ENCODE results near the gene ADIPOR2. TPM values are rescaled to one million over a fixed set of nuclear protein-coding genes. Genes with fewer than 3 reads are reported as not detected.

ADIPOR2 gene
- total and polyA plus RNA-seq, 11 donors = 17.7 to 52.5 (median 36.7) TPM

DNA sequence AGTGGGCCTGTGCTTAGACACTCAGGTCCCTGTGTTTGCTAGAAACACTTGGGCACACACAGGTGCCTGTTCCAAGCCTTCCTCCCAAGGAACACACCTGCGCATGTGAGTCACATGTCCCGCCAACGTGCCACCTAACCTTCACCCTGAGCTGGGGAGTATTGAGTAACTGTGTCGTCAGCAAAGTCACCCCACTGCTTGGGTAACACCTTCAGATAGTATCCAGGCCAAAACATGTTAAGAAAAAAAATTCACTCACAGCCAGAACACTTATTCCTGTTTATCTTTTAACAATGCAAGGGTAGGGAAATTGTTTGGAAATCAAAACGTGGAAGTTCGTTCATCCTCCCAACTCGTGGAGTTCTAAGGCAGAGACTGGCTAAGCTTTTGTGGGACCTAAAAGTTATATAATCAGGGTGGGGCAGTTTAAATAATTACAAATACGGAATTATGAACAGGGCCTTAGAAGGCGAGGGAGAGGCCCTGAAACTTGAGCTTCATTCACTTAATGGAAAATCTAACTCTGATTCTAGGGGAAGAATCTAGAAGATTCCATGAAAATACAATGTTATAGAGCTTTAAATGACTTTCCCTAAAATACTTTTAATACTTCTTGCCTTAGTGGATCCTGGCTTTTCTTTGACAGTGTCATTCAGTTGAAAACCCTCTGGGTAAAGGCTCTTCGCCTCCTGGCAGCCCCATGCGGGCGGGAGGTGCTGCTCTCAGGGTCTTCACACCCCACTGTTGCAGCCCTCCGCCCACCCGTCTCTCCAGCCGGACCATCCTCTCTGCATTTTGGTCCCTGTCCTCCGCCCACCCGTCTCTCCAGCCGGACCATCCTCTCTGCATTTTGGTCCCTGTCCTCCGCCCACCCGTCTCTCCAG, 30.3 kb upstream of the ADIPOR2 start:
- ATAC-seq (peak; percentile 26 to 69 (median 38)), DNase-seq (peak in 2 of 5 donors; percentile 44 to 58)
- TF ChIP-seq, protein P1, sequence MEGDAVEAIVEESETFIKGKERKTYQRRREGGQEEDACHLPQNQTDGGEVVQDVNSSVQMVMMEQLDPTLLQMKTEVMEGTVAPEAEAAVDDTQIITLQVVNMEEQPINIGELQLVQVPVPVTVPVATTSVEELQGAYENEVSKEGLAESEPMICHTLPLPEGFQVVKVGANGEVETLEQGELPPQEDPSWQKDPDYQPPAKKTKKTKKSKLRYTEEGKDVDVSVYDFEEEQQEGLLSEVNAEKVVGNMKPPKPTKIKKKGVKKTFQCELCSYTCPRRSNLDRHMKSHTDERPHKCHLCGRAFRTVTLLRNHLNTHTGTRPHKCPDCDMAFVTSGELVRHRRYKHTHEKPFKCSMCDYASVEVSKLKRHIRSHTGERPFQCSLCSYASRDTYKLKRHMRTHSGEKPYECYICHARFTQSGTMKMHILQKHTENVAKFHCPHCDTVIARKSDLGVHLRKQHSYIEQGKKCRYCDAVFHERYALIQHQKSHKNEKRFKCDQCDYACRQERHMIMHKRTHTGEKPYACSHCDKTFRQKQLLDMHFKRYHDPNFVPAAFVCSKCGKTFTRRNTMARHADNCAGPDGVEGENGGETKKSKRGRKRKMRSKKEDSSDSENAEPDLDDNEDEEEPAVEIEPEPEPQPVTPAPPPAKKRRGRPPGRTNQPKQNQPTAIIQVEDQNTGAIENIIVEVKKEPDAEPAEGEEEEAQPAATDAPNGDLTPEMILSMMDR (IDR thresholded peaks at IDR 0.05) = no peak
- TF ChIP-seq POLR2A (IDR thresholded peaks at IDR 0.05) = peak in 1 of 2 donors; percentile 19
- no peaks in the 10 kb centered on the region for H3K9me3 ChIP-seq
- intact Hi-C loops (cut with DNase I) = loop anchor here in 2 of 10 donors (2.0 kb wide), 1 partner anchor 30 kb away; the partner anchor contains the start of gene ADIPOR2 (in 2 of the 2)
- H3K4me3 ChIP-seq = peak overlapping the region in 6 of 12 donors; percentile 16 to 66 (median 32)
- H3K27me3 ChIP-seq = no peaks in the 10 kb centered on the region
- H3K36me3 ChIP-seq = no peaks in the 10 kb centered on the region
- 37 to 66% (median 60%) methylated on average over 17 of the region's 20 CpGs for WGBS, 4 donors
- H3K27ac ChIP-seq = peak overlapping the region; percentile 75 to 100 (median 90)
- peaks cover 0 to 42% (median 21%) of the 10 kb centered on the region in 12 donors for H3K4me1 ChIP-seq

DNA sequence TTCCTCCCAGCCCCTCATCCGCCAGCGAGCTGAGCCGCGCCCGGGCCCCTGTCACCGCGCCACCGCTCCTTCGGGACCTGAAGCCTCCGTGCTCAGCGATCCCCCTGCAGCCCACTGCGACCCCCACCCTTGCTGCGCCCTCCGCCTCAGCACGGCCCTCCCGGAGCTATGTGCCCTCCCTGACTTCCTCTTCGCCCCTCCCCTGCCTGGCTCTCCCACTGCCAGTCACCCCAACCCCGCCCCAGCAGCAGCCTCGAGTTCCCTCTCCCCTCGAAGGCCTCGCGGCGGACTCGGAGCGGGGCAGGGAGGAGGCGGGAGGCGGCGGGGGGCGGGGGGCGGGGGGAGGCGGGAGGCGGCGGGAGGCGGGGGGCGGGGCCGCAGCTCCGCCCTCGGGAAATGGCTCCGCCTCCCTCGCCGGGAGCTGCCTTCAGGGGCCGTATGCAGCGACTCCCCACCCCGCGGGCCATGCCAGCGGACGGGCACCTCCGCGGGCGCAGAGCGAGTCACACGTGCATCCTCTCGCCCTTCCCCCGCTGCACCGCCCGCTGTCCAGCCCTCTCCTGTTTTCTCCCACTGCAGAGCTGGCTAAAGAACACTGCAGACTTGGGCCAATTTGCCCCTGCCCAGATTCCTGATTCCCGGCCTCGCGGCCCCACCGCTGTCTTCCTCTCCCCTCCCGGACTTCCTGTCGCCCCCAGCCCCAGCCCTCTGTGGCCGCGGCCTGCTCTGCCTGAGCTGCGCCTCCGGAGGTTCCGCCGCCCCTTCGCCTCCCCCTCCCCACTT, 29.1 kb upstream of the ADIPOR2 start:
- H3K27me3 ChIP-seq = no peaks in the 10 kb centered on the region
- 2 to 6% (median 5%) methylated on average over 43 to 68 of the region's 69 CpGs for WGBS, 4 donors
- no peaks in the 10 kb centered on the region for H3K36me3 ChIP-seq
- peak overlapping the region; percentile 78 to 100 (median 96) for H3K27ac ChIP-seq
- peak overlapping the region in 11 of 12 donors; percentile 46 to 76 (median 62) for H3K4me3 ChIP-seq
- TF ChIP-seq, protein P1 (IDR thresholded peaks at IDR 0.05) = no peak
- TF ChIP-seq POLR2A (IDR thresholded peaks at IDR 0.05) = peak; percentile 12 to 60
- ATAC-seq (peak; percentile 68 to 91 (median 89)), DNase-seq (peak; percentile 90 to 95 (median 94))
- no peaks in the 10 kb centered on the region for H3K9me3 ChIP-seq
- intact Hi-C loops (cut with DNase I) = loop anchor here in 3 of 10 donors (2.0 kb wide), 1 partner anchor 29 kb away; the partner anchor contains the start of gene ADIPOR2 (in 3 of the 3)
- peaks cover 3 to 50% (median 28%) of the 10 kb centered on the region in 12 donors for H3K4me1 ChIP-seq

DNA sequence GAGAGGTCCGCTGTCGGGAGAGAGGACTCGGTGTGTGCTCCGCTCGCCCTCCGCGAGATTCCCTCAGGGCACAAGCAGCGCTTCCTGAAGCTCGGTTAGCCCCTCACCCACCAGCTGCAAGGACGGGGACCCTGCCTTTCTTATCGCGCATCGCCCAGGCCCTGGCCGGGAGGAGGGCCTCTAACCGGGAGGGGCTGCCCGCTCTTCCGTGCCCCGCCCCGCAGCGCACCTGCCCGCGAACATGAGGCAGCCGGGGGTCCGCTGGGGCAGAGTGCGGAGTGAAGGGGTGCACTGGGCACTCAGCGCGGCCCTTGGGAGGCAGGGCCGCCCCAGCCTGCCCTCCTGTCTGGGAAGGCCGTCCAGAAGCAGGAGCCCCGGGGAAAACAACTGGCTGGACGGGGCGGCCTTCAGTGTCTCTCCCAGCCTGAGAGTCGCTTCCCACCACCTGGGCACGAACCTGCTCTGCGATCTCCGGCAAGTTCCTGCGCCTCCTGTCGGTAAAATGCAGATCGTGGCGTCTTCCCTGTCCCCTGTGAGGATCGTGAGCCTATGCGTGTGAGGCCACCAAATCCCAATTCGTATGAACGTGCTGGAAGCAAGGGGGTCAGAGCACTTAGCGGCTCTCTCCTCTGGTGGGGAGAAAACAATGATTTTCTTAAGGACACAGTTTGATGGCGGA, 28.0 kb upstream of the ADIPOR2 start:
- DNase-seq = peak in 2 of 5 donors; percentile 24 to 65
- Histone ChIP-seq H3K4me3 (peak overlapping the region in 7 of 12 donors; percentile 5 to 32 (median 21)), H3K9me3 (no peaks in the 10 kb centered on the region), H3K27ac (peak overlapping the region in 11 of 12 donors; percentile 61 to 81 (median 74)), H3K4me1 (peaks cover 4 to 48% (median 27%) of the 10 kb centered on the region in 12 donors), H3K36me3 (no peaks in the 10 kb centered on the region), H3K27me3 (no peaks in the 10 kb centered on the region)
- ATAC-seq = no peak
- no peak for TF ChIP-seq POLR2A (IDR thresholded peaks at IDR 0.05)
- TF ChIP-seq, protein P1 (IDR thresholded peaks at IDR 0.05) = peak in 5 of 12 donors; percentile 25 to 39 (median 32)
- 26 to 60% (median 37%) methylated on average over 16 to 46 of the region's 46 CpGs for WGBS, 4 donors
- intact Hi-C loops (cut with DNase I) = loop anchor here in 1 of 10 donors (2.0 kb wide), 1 partner anchor 28 kb away; the partner anchor contains the start of gene ADIPOR2
